KMS-11 (cell line): ENCODE results near the gene SIRPA.

Experiments
- H2AFZ ChIP-seq: fragments of 200-600 bp; sonication (generic); 2 replicates; pipeline ENCODE4 v1.6.1; 2016; ENCODE audit warnings: antibody characterized with exemption, mixed run types, low read depth
- H3K27ac ChIP-seq: fragments of 200-600 bp; sonication (generic); 2 replicates; pipeline ENCODE4 v1.6.1; 2016; ENCODE audit warnings: mild to moderate bottlenecking, mixed run types
- H3K27me3 ChIP-seq: fragments of 200-600 bp; sonication (generic); 2 replicates; pipeline ENCODE4 v1.6.1; 2017; ENCODE audit warnings: mild to moderate bottlenecking, low read depth, mixed run types, moderate library complexity; ENCODE audit not compliant: insufficient read depth
- H3K36me3 ChIP-seq: fragments of 200-600 bp; sonication (generic); 2 replicates; pipeline ENCODE4 v1.6.1; 2017; ENCODE audit warnings: mild to moderate bottlenecking, mixed run types; ENCODE audit not compliant: insufficient read depth
- H3K4me1 ChIP-seq: fragments of 200-600 bp; sonication (generic); 2 replicates; pipeline ENCODE4 v1.6.1; 2016; ENCODE audit warnings: mild to moderate bottlenecking, low read depth, mixed run types; ENCODE audit not compliant: poor library complexity, severe bottlenecking
- H3K4me2 ChIP-seq: fragments of 200-600 bp; sonication (generic); 2 replicates; pipeline ENCODE4 v1.7.0; 2016; ENCODE audit warnings: mild to moderate bottlenecking, mixed run types
- H3K4me3 ChIP-seq: fragments of 200-600 bp; sonication (generic); IDR thresholded peaks from 2 replicates; pipeline ENCODE4 v1.6.1; 2017; ENCODE audit warnings: low read depth, low read length, mixed read lengths; ENCODE audit not compliant: insufficient read depth
- H3K79me2 ChIP-seq: fragments of 200-600 bp; sonication (generic); 2 replicates; pipeline ENCODE4 v1.6.1; 2016; ENCODE audit warnings: low read depth, mixed run types; ENCODE audit not compliant: insufficient read depth
- H3K9ac ChIP-seq: fragments of 200-600 bp; sonication (generic); 2 replicates; pipeline ENCODE4 v1.6.1; 2016; ENCODE audit warnings: mild to moderate bottlenecking, mixed run types
- H4K20me1 ChIP-seq: fragments of 200-600 bp; sonication (generic); 2 replicates; pipeline ENCODE4 v1.6.1; 2016; ENCODE audit warnings: mild to moderate bottlenecking, mixed run types; ENCODE audit not compliant: insufficient read depth
- TF ChIP-seq, protein P1 (sequence below): fragments of 200-600 bp; sonication (generic); conservative IDR thresholded peaks from 2 replicates; pipeline ENCODE4 v1.6.1; 2017; ENCODE audit warnings: low read depth, mild to moderate bottlenecking, antibody characterized with exemption, low read length, moderate library complexity, mixed read lengths

The SIRPA gene

DNA sequence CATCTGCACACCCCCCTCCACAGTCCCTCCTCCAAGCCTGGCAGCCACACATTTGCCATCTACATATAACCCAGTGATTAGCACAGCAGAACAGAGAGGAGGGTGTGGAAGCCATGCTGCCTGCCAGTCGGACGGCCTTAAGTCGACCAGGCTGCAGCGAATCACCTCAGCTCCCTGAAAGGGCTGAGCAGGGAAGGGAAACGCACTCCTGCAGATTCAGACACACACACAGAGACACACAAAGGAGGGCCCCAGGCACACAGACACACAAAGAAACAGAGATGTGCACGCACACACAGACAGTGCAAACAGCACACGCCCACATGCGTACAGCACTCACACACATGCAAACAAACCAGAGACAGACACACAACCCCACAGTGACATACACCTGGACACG lies 11.2 kb upstream of the SIRPA start:
- Histone ChIP-seq H2AFZ (no peak overlapping the region), H3K36me3 (no peaks in the 10 kb centered on the region), H3K4me2 (no peak overlapping the region), H3K4me3 (no peak overlapping the region), H3K27ac (no peak overlapping the region), H3K27me3 (no peaks in the 10 kb centered on the region), H3K4me1 (no peaks in the 10 kb centered on the region), H3K9ac (no peak overlapping the region), H3K79me2 (no peaks in the 10 kb centered on the region), H4K20me1 (no peaks in the 10 kb centered on the region)
- TF ChIP-seq, protein P1, sequence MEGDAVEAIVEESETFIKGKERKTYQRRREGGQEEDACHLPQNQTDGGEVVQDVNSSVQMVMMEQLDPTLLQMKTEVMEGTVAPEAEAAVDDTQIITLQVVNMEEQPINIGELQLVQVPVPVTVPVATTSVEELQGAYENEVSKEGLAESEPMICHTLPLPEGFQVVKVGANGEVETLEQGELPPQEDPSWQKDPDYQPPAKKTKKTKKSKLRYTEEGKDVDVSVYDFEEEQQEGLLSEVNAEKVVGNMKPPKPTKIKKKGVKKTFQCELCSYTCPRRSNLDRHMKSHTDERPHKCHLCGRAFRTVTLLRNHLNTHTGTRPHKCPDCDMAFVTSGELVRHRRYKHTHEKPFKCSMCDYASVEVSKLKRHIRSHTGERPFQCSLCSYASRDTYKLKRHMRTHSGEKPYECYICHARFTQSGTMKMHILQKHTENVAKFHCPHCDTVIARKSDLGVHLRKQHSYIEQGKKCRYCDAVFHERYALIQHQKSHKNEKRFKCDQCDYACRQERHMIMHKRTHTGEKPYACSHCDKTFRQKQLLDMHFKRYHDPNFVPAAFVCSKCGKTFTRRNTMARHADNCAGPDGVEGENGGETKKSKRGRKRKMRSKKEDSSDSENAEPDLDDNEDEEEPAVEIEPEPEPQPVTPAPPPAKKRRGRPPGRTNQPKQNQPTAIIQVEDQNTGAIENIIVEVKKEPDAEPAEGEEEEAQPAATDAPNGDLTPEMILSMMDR: no peak

DNA sequence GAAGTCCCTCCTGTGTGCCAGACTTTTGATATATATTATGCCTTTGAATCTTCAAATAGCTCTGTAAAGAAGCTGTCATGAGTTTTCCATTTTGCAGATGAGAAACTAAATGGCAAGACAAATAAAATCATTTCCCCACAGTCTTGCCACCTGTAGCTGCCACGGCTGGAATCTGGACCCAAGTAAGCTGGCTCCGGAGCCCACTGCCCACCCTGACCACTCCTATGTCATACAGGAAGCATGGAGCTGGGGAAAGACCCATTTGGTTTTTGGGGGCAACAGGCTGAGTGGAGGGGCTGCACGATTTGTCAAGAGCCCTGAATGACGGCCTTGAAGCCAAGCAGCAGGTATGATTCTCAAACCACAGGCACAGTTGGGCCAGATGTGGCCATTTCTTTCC lies 10.0 kb upstream of the SIRPA start:
- no peak overlapping the region for H2AFZ ChIP-seq
- TF ChIP-seq, protein P1: no peak
- no peaks in the 10 kb centered on the region for H4K20me1 ChIP-seq
- H3K4me1 ChIP-seq: no peaks in the 10 kb centered on the region
- H3K4me2 ChIP-seq: no peak overlapping the region
- H3K36me3 ChIP-seq: no peaks in the 10 kb centered on the region
- no peaks in the 10 kb centered on the region for H3K79me2 ChIP-seq
- H3K4me3 ChIP-seq: no peak overlapping the region
- H3K27me3 ChIP-seq: no peaks in the 10 kb centered on the region
- H3K9ac ChIP-seq: no peak overlapping the region
- no peak overlapping the region for H3K27ac ChIP-seq

DNA sequence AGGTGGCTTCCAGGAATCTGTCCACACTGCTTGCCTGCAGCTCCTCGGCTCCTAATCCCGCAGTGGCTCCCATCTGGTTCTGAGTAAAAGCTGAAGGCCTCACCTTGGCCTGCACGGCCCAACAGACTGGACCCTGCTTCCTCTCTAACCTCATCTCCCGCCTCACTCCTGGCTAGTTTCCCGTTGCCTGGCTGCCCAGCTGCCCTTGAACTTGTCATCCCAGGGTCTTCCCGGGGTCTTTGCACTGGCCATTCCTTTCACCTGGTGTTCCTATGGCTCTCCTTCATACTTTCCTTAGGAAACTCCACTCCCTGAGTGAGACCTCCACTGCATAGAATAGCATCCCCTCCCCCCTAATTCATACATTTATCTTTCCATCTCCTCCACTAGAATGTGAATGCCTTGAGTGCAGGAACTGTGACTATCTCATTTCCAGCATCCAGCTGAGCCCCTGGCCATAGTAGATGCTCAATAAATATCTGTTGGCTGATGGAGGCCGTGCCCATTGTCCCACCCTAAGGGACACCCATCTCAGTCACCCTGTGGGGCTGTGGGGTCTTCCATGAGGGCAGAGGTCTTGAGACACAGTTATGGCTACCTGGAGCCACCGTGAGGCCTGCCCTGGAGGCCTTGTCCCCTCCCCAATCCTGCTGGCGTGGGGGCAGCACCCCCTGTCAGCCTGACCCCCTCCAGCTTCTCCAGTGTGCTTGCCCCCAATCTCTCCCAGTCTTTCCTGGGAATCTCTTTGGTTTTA lies 9.1 kb upstream of the SIRPA start:
- H3K36me3 ChIP-seq: no peaks in the 10 kb centered on the region
- H3K9ac ChIP-seq: no peak overlapping the region
- TF ChIP-seq, protein P1: no peak
- no peaks in the 10 kb centered on the region for H3K79me2 ChIP-seq
- H4K20me1 ChIP-seq: no peaks in the 10 kb centered on the region
- H3K27me3 ChIP-seq: no peaks in the 10 kb centered on the region
- no peak overlapping the region for H2AFZ ChIP-seq
- no peak overlapping the region for H3K4me3 ChIP-seq
- no peak overlapping the region for H3K27ac ChIP-seq
- H3K4me2 ChIP-seq: no peak overlapping the region
- no peaks in the 10 kb centered on the region for H3K4me1 ChIP-seq

DNA sequence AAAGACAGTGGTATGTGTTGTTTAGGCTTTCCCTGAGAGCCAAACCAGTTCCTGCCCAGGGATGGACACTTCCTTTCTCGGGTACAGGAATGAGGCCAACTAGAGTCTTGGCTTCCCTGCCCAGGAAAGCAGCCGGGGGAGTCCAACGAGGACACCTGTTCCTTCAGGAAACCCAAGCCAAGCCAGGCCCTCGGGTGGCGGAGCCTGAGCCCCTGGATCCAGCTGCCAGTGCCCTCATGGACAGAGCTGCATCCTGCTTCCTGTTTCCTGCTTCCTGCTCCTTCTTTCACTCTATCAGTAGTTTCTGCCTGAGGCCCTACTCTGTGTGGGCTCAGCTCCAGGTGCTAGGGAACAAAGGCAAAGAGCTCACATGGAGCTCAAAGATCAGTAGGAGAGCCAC lies 7.9 kb upstream of the SIRPA start:
- Histone ChIP-seq H3K27ac (no peak overlapping the region), H3K27me3 (no peaks in the 10 kb centered on the region), H3K9ac (no peak overlapping the region), H3K36me3 (no peaks in the 10 kb centered on the region), H2AFZ (no peak overlapping the region), H3K4me2 (no peak overlapping the region), H3K79me2 (no peaks in the 10 kb centered on the region), H3K4me3 (no peak overlapping the region), H3K4me1 (no peaks in the 10 kb centered on the region), H4K20me1 (no peaks in the 10 kb centered on the region)
- TF ChIP-seq, protein P1: no peak
